Mammary epithelial cell (primary cell): ENCODE data around the gene SLC28A1.

Experiments used
- EZH2 ChIP-seq: IDR thresholded peaks from 2 replicates; pipeline ENCODE4 v1.6.1; 2012; ENCODE audit warnings: low read length, inconsistent platforms, borderline replicate concordance
- TF ChIP-seq, protein P1 (sequence below), 2 donors: IDR thresholded peaks in 1 of 2; conservative IDR thresholded peaks in 1 of 2; 2 replicates each; pipeline ENCODE4 v1.5.1; 2011 to 2012; ENCODE audit warnings: inconsistent platforms in 2 of 2, low read length in 2 of 2, mild to moderate bottlenecking in 2 of 2, control low read depth in 1 of 2, low read depth in 1 of 2; ENCODE audit not compliant: insufficient read depth in 1 of 2; ENCODE audit errors: extremely low read depth in 1 of 2

DNA sequence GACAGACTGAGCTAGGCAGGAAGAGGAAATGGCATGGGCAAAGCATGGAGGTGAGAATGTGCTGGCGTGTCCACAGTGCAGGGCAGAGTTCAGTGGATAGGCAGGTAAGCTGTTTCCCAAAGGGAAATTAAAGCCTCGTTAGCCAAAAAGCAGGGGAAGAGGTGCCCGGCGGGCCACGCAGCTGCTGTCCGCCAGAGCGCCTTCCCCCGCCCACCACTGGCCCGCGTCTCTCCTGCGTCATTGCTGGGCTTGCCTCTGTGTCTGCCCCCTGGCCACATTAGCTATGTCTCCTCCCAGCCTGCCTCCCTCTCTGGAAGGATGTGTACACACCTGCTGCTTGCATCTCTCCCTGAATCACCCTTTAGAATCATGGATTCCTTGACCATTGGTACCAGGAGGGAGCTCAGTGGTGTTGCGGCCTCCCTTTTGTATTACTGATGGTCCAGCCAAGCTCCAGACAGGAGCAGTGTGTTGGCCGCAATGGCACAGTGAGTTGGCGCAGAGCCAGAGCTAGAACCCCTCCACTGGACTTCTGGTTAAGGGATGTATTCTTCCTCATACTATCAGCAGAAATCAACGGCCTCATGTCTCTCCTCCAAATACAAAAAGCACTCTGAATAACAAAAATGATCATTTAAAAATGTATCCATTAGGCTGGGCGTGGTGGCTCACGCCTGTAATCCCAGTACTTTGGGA lies 26.6 kb downstream of the SLC28A1 start:
- TF ChIP-seq, protein P1, sequence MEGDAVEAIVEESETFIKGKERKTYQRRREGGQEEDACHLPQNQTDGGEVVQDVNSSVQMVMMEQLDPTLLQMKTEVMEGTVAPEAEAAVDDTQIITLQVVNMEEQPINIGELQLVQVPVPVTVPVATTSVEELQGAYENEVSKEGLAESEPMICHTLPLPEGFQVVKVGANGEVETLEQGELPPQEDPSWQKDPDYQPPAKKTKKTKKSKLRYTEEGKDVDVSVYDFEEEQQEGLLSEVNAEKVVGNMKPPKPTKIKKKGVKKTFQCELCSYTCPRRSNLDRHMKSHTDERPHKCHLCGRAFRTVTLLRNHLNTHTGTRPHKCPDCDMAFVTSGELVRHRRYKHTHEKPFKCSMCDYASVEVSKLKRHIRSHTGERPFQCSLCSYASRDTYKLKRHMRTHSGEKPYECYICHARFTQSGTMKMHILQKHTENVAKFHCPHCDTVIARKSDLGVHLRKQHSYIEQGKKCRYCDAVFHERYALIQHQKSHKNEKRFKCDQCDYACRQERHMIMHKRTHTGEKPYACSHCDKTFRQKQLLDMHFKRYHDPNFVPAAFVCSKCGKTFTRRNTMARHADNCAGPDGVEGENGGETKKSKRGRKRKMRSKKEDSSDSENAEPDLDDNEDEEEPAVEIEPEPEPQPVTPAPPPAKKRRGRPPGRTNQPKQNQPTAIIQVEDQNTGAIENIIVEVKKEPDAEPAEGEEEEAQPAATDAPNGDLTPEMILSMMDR (conservative IDR thresholded peaks at IDR 0.05 in 1 of 2, IDR thresholded peaks at IDR 0.05 in 1 of 2; ENCODE audit: extremely low read depth in 1 of 2, insufficient read depth in 1 of 2, low read depth in 1 of 2, low read length in 2 of 2), result no peak
- TF ChIP-seq EZH2, result no peak
